Liver (tissue), 3 donors: ENCODE measurements around the gene TBC1D16.

Experiments
- GABPA ChIP-seq, 2 donors: IDR thresholded peaks in 1 of 2; conservative IDR thresholded peaks in 1 of 2; 2 replicates each; pipeline ENCODE4 v1.6.1; 2016; ENCODE audit warnings: antibody characterized with exemption in 2 of 2, mild to moderate bottlenecking in 1 of 2, moderate library complexity in 1 of 2
- JUND ChIP-seq, 2 donors: IDR thresholded peaks; 2 replicates each; pipeline ENCODE4 v1.6.1; 2016; ENCODE audit warnings: antibody characterized with exemption in 2 of 2
- NR2F2 ChIP-seq: IDR thresholded peaks from 2 replicates; pipeline ENCODE4 v1.6.1; 2016; ENCODE audit warnings: antibody characterized with exemption
- RAD21 ChIP-seq, 2 donors: IDR thresholded peaks; 2 replicates each; pipeline ENCODE4 v1.6.1; 2016; ENCODE audit warnings: antibody characterized with exemption in 2 of 2, mild to moderate bottlenecking in 2 of 2
- REST ChIP-seq: IDR thresholded peaks from 2 replicates; pipeline ENCODE4 v1.6.1; 2016; ENCODE audit warnings: antibody characterized with exemption, mild to moderate bottlenecking
- TAF1 ChIP-seq: conservative IDR thresholded peaks from 2 replicates; pipeline ENCODE4 v1.6.1; 2016; ENCODE audit warnings: antibody characterized with exemption, mild to moderate bottlenecking
- YY1 ChIP-seq: IDR thresholded peaks from 2 replicates; pipeline ENCODE4 v1.6.1; 2016; ENCODE audit warnings: antibody characterized with exemption, mild to moderate bottlenecking
- ZBTB33 ChIP-seq: IDR thresholded peaks from 2 replicates; pipeline ENCODE4 v1.6.1; 2016; ENCODE audit warnings: antibody characterized with exemption
- TF ChIP-seq, protein P1 (sequence below): fragments of 150-350 bp; IDR thresholded peaks from 2 replicates; pipeline ENCODE4 v1.5.1; 2017; ENCODE audit warnings: improper control_type of control experiment, low read depth, low read length; ENCODE audit not compliant: missing input control
- TF ChIP-seq, protein P2 (sequence below): IDR thresholded peaks from 2 replicates; pipeline ENCODE4 v1.6.1; 2016; ENCODE audit warnings: antibody characterized with exemption
- donor health status: healthy.
- donor health status: healthy.

GRCh38 chr17:79927136-79927661, 108.5 kb downstream of the TBC1D16 start:
- TF ChIP-seq, protein P1, sequence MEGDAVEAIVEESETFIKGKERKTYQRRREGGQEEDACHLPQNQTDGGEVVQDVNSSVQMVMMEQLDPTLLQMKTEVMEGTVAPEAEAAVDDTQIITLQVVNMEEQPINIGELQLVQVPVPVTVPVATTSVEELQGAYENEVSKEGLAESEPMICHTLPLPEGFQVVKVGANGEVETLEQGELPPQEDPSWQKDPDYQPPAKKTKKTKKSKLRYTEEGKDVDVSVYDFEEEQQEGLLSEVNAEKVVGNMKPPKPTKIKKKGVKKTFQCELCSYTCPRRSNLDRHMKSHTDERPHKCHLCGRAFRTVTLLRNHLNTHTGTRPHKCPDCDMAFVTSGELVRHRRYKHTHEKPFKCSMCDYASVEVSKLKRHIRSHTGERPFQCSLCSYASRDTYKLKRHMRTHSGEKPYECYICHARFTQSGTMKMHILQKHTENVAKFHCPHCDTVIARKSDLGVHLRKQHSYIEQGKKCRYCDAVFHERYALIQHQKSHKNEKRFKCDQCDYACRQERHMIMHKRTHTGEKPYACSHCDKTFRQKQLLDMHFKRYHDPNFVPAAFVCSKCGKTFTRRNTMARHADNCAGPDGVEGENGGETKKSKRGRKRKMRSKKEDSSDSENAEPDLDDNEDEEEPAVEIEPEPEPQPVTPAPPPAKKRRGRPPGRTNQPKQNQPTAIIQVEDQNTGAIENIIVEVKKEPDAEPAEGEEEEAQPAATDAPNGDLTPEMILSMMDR = no peak
- TF ChIP-seq, protein P2, sequence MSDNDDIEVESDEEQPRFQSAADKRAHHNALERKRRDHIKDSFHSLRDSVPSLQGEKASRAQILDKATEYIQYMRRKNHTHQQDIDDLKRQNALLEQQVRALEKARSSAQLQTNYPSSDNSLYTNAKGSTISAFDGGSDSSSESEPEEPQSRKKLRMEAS = no peak
- no peak for TF ChIP-seq GABPA (IDR thresholded peaks at IDR 0.05 in 1 of 2, conservative IDR thresholded peaks at IDR 0.05 in 1 of 2)
- TF ChIP-seq YY1 = no peak
- no peak for TF ChIP-seq REST
- TF ChIP-seq ZBTB33 = no peak
- no peak for TF ChIP-seq NR2F2
- no peak for TF ChIP-seq TAF1
- TF ChIP-seq RAD21 (IDR thresholded peaks at IDR 0.05) = no peak
- no peak for TF ChIP-seq JUND (IDR thresholded peaks at IDR 0.05)
